HT-29 (cell line): ENCODE results near the gene RALY. TPM values are rescaled to one million over a fixed set of nuclear protein-coding genes. Genes with fewer than 3 reads are reported as not detected.
"Not testable (repeated sequence)": the region's sequence is repeated elsewhere in the genome, so short reads cannot be mapped to it uniquely, and the experiment has no call there.

ENCODE experiments used
- DNase-seq: peaks from one replicate; pipeline ENCODE4 v3.0.0-alpha.2; 2015; ENCODE audit warnings: low spot score
- total RNA-seq: library from RNA; depleted of rRNA; stranded (reverse); fragments of >200 nt; shearing (Covaris generic); gene quantifications from 2 replicates; pipeline ENCODE4 v1.2.3, GENCODE V29; 2014

Gene RALY
- total RNA-seq, 1 experiment from 2014 or later = 290 TPM

- DNase-seq = no peak
These were observed 112.4 kb downstream of the RALY start for GRCh38 chr20:34105978-34106675.

GRCh38 chr20:34108616-34109174 is 115.0 kb downstream of the RALY start:
- DNase-seq = no peak

- no peak for DNase-seq
These were observed 115.7 kb downstream of the RALY start for GRCh38 chr20:34109442-34109841.

- DNase-seq = peak; percentile 52
These were observed 116.5 kb downstream of the RALY start for GRCh38 chr20:34110025-34110744.

GRCh38 chr20:34110745-34111641 is 117.3 kb downstream of the RALY start:
- peak; percentile 69 for DNase-seq

GRCh38 chr20:34111702-34112599 is 118.2 kb downstream of the RALY start, which contains the start of gene EIF2S2:
TSS of gene EIF2S2 (minus strand) at chr20:34112243. CDS start at chr20:34112110, 133 bp downstream.
- peak; percentile 100 for DNase-seq

GRCh38 chr20:34112600-34113101 is 118.9 kb downstream of the RALY start:
- no peak for DNase-seq

- DNase-seq = no peak
These were observed 121.1 kb downstream of the RALY start for GRCh38 chr20:34114809-34115208.

- no peak for DNase-seq
These were observed 121.5 kb downstream of the RALY start for GRCh38 chr20:34115232-34115631.

GRCh38 chr20:34120213-34120612 is 126.5 kb downstream of the RALY start:
- DNase-seq = no peak

- DNase-seq = no peak
These were observed 128.7 kb downstream of the RALY start for GRCh38 chr20:34122274-34122980.

- DNase-seq = no peak
These were observed 129.6 kb downstream of the RALY start for GRCh38 chr20:34123309-34123708.

- no peak for DNase-seq
These were observed 130.9 kb downstream of the RALY start for GRCh38 chr20:34124469-34125249.

- no peak for DNase-seq
These were observed 134.1 kb downstream of the RALY start for GRCh38 chr20:34127792-34128191.

GRCh38 chr20:34129518-34130162 is 135.9 kb downstream of the RALY start:
- peak; percentile 95 for DNase-seq

- DNase-seq = no peak
These were observed 137.8 kb downstream of the RALY start for GRCh38 chr20:34131491-34131890.

GRCh38 chr20:34132491-34132890 is 138.8 kb downstream of the RALY start:
- DNase-seq = not testable (repeated sequence)

- DNase-seq = not testable (repeated sequence)
These were observed 139.2 kb downstream of the RALY start for GRCh38 chr20:34132943-34133342.
